NCI-H748 (cell line): Measurements from ENCODE around the gene CASP5.

Source experiments
- DNase-seq: peaks from one replicate; lab custom pipeline; 2025; ENCODE audit not compliant: unreplicated experiment; lab: John Stamatoyannopoulos, UW

Gene CASP5

DNA sequence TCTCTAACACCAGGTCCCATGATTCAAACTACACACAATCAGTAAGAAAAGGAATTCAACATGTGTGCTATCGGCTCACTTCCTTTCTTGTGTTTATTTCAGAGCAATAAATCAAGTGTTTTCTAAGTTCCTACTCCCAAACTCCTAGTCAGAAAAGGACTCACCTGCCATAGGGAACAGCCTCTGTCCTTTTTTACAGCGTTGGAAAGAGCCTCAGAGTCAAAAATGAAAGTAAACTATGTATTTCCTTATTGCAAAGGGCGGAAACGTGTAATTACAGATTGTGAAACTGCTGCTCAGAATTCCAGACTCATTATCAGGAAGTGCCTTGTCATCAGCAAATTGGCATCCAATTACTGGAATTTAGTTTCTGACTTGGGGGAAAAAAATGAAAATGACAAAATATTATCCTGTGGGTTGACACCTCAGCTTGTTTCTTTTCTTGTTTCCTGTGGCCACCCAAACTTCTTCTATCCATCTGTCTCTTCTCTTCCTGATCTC is 54.6 kb downstream of the CASP5 start, which contains the start of gene CASP4:
TSS of gene CASP4 (minus strand) at position 220 of the 501 bp plus-strand sequence. CDS start at position 171, 49 bp downstream.
- peak; percentile 67 for DNase-seq

DNA sequence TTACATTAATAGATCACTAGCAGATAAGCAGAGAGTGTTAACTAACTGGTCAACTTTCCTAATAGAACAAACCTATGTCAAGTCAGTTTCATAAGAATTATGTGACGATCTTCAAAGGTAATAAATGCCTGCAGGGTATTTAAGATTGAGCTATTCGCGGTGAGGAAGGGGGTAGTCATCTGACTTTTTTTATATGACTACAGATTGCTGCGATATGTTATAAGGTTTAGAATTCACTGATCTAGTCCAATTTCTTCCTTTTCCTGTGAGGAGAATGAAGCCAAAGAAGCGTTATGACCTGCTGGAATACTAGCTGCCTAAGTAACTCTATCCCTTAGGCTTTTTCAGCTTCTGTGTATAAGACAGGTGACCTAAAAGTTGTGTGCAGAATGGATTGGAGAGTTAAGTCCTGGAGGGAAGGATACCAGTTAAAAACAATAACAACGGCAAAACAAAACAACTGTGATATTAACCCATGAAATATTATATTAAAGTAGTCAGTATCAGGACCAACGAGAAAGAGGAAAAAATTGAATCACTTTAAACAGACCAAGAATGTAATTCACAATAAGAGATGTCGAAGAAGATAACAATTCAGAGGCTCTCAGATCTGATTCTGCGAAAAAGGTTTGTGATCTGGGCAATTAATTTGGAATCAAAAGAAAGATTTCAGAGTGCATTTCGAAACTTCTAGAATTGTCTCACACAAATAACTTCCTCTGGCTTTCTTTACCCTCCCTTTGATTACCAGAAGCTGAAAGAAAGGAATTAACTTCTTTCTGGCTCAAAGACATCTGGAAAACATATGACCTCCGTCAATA is 55.2 kb downstream of the CASP5 start:
- DNase-seq: peak; percentile 17

DNA sequence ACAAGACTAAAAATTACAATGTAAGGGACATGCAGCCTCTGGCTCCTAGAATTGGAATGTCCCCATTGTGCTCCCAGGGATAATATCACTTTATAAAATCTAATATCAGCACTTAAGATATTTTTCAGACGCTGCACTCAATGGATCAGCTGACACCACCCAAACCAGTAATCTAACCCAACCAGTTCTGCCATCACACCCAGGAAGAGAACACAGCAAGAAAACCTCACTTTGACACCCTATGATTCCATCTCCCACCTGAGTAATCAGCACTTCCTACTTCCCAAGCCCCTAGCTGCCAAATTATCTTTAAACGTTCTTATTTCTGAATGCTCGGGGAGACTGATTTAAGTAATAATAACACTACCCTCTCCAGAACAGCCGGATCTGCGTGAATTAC is 57.2 kb downstream of the CASP5 start:
- DNase-seq: no peak

DNA sequence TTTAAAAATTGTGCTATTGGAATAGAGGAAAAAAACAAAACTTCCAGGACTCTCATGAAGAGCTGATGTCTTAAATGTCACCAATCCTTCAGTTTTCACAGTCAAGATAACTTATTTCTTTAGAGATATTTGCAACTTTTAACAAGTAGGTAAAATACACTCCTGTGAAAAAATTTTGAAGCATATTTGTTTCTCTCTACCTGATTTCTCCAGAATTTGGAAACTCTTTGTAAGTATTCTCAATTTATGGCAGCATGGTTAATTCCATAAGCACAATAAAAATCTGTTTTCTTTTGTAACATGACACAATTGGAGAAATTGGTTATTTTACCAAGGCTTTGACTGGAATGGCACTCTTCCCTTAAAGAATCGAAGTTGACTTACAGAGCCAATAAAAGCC is 58.7 kb downstream of the CASP5 start:
- DNase-seq: no peak

DNA sequence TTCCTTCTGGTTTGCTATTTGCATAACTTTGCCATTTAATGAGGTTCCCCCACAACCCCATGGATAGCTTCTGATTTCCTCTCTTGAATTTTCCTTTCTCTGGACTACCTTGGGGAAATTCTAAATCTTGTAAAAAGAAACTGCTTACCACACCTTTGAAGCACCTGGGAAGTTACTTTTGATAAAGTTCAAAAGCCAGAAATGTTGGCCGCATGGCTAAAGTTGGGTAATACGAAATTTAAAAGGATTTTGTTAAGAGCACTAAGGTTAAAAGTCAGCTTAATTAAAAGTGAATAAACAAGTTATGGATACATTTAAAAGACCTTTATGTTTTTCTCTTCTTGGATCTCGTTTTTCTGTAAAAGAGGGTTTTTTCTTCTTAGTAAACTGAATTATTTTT is 60.1 kb downstream of the CASP5 start:
- no peak for DNase-seq

DNA sequence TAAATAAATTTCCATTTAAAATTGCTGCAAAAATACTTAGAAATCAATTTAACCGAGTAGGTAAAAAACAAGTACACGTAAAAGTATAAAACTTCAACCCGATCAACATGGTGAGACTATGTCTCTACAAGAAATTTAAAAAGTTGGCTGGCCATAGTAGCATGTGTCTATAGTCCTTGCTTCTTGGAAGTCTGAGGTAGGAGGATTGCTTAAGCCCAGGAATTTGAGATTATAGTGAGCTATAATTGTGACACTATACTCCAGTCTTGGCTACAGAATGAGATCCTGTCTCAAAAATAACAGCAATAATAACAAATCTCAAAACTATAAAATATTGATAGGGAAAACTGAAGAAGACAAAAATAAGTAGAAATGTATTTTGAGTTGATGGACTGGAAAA is 65.7 kb downstream of the CASP5 start:
- no peak for DNase-seq

DNA sequence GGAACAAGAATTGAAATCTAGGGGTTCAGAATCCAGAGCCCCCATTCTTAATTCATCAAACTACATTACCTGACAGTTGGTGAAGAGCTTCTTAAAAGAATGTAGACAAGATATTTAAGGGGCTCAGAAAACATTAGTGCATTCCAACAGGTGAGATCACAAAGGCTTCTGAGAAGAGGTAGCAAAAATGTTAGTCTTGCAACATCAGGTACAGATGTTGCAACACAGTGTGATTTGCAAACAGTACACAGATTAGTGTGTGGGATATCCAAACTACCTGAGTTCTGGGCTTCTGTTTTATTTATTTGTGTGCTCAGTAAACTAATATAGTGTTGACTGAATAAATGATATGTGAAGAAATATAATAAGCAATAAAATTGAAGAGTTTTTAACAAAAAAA is 66.4 kb downstream of the CASP5 start:
- DNase-seq: no peak

DNA sequence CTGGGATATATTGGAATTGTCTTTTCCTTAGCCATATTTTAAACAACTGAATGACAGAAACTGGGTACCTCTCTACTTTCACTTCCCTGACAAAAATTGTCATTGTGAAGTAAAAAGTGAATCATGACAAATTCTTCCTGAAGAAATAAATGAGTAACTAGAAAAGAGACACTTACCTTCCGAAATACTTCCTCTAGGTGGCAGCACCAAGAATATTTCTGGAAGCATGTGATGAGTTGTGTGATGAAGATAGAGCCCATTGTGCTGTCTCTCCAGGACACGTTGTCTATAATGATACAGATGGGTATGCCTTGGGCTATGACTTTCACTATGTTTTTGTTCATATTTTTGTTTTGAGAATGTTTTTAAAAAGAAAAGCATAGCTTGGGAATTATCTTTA is 76.1 kb downstream of the CASP5 start:
- DNase-seq: peak; percentile 54
